HCT116 (cell line): ENCODE data around the gene XK. TPM values are rescaled to one million over a fixed set of nuclear protein-coding genes. Genes with fewer than 3 reads are reported as not detected.

ENCODE experiments used
- ATAC-seq: fragments of 200-7000 bp; cut with Tn5 transposase; 2 replicates; pipeline ENCODE4 v1.9.1; 2020; ENCODE audit warnings: mild to moderate bottlenecking, moderate library complexity
- BruUV-seq: library from RNA; stranded (reverse); fragments of 400-500 nt; replicated peaks from 2 replicates; lab custom pipeline; 2021; lab: Mats Ljungman, UMichigan
- CTCF ChIA-PET: fragments of 300-600 bp; sonication (Branson Sonifier 250); formaldehyde crosslinking; loops from one replicate; lab custom pipeline; 2021; ENCODE audit warnings: antibody characterized with exemption; lab: Charles Lee
- POLR2A ChIA-PET: fragments of 300-600, 350-600 bp; sonication (Branson Sonifier 250); formaldehyde crosslinking; loops from one replicate; lab custom pipeline; 2021; ENCODE audit warnings: antibody characterized with exemption; lab: Charles Lee
- RAD21 ChIA-PET, 2 experiments: fragments of 300-600 bp; sonication (Branson Sonifier 250); formaldehyde crosslinking; loops; one replicate each; lab custom pipeline; 2023; ENCODE audit warnings: low total read pairs in 2 of 2; ENCODE audit not compliant: uncharacterized antibody in 2 of 2, unreplicated experiment in 2 of 2, low non-redundant PET in 1 of 2; lab: Charles Lee
- DNase-seq: peaks from one replicate; pipeline ENCODE4 v3.0.0-alpha.2; 2010; ENCODE audit warnings: low read depth, low spot score
- H2AFZ ChIP-seq: fragments of 200-600 bp; shearing (Covaris generic), sonication (generic); 2 replicates; pipeline ENCODE4 v1.6.1; 2017; ENCODE audit warnings: low read depth, mixed run types, mixed read lengths, antibody characterized with exemption, low read length; ENCODE audit not compliant: poor library complexity, severe bottlenecking
- H3K27ac ChIP-seq: 2 replicates; pipeline ENCODE4 v1.5.1; 2012; ENCODE audit warnings: low read depth, low read length
- H3K27me3 ChIP-seq: fragments of 200-600 bp; sonication (generic); 2 replicates; pipeline ENCODE4 v1.6.1; 2016; ENCODE audit warnings: mixed run types, low read length, mixed read lengths; ENCODE audit not compliant: insufficient read depth
- H3K36me3 ChIP-seq, 2 experiments: fragments of 200-500 bp in 1 of 2; fragments of 200-600 bp in 1 of 2; sonication (Bioruptor generic) in 1 of 2; sonication (generic) in 1 of 2; 2 replicates each; pipeline versions ENCODE4 v1.5.1 to v1.6.1; 2014 to 2016; ENCODE audit warnings: low read length in 2 of 2, inconsistent platforms in 1 of 2, mixed read lengths in 1 of 2, mixed run types in 1 of 2; ENCODE audit not compliant: insufficient read depth in 2 of 2, control insufficient read depth in 1 of 2
- H3K4me1 ChIP-seq, 2 experiments: fragments of 200-600 bp in 1 of 2; sonication (generic) in 1 of 2; 2 replicates each; pipeline versions ENCODE4 v1.5.1 to v1.6.1; 2012 to 2017; ENCODE audit warnings: low read length in 2 of 2, inconsistent platforms in 1 of 2, mild to moderate bottlenecking in 1 of 2, mixed read lengths in 1 of 2, mixed run types in 1 of 2, moderate library complexity in 1 of 2; ENCODE audit not compliant: insufficient read depth in 2 of 2, control insufficient read depth in 1 of 2
- H3K4me2 ChIP-seq: fragments of 200-600 bp; sonication (generic); 2 replicates; pipeline ENCODE4 v1.6.1; 2017; ENCODE audit warnings: mixed run types, low read length, mixed read lengths
- H3K4me3 ChIP-seq, 2 experiments: fragments of 200-600 bp in 1 of 2; sonication (generic) in 1 of 2; replicated peaks in 1 of 2; 2 replicates each; pipeline ENCODE4 v1.5.1; 2011 to 2016; ENCODE audit warnings: low read length in 2 of 2, control low read depth in 1 of 2, low read depth in 1 of 2, mild to moderate bottlenecking in 1 of 2, mixed read lengths in 1 of 2, mixed run types in 1 of 2
- H3K79me2 ChIP-seq: fragments of 200-600 bp; sonication (generic); 2 replicates; pipeline ENCODE4 v1.6.1; 2017; ENCODE audit warnings: mild to moderate bottlenecking, mixed run types, low read length, moderate library complexity, mixed read lengths; ENCODE audit not compliant: insufficient read depth
- H3K9ac ChIP-seq: fragments of 200-600 bp; sonication (generic); 2 replicates; pipeline ENCODE4 v1.6.1; 2016; ENCODE audit warnings: low read length, mixed read lengths
- H3K9me2 ChIP-seq: fragments of 200-600 bp; sonication (generic), shearing (Covaris generic); 2 replicates; pipeline ENCODE4 v1.6.1; 2017; ENCODE audit warnings: mixed run types, mild to moderate bottlenecking, moderate library complexity; ENCODE audit not compliant: insufficient read depth
- H3K9me3 ChIP-seq, 2 experiments: fragments of 200-500 bp in 1 of 2; fragments of 200-600 bp in 1 of 2; sonication (Bioruptor generic) in 1 of 2; sonication (generic) in 1 of 2; 2 replicates each; pipeline ENCODE4 v1.6.1; 2014 to 2017; ENCODE audit warnings: low read length in 2 of 2, mixed read lengths in 2 of 2, inconsistent platforms in 1 of 2, low read depth in 1 of 2, mild to moderate bottlenecking in 1 of 2, mixed run types in 1 of 2, moderate library complexity in 1 of 2; ENCODE audit not compliant: control insufficient read depth in 1 of 2, insufficient read depth in 1 of 2
- H4K20me1 ChIP-seq: fragments of 200-600 bp; sonication (generic), shearing (Covaris generic); 2 replicates; pipeline ENCODE4 v1.6.1; 2017; ENCODE audit warnings: mixed run types, mild to moderate bottlenecking, moderate library complexity; ENCODE audit not compliant: insufficient read depth
- CEBPB ChIP-seq: IDR thresholded peaks from 2 replicates; pipeline ENCODE4 v1.6.1; 2012; ENCODE audit warnings: low read depth
- ELF1 ChIP-seq: IDR thresholded peaks from 2 replicates; pipeline ENCODE4 v1.6.1; 2012; ENCODE audit warnings: low read depth, borderline replicate concordance
- EZH2 ChIP-seq: fragments of 200-600 bp; sonication (generic); IDR thresholded peaks from 2 replicates; pipeline ENCODE4 v1.6.1; 2017; ENCODE audit warnings: antibody characterized with exemption, mixed run types
- EZH2phosphoT487 ChIP-seq: fragments of 200-600 bp; IDR thresholded peaks from 2 replicates; pipeline ENCODE4 v1.6.1; 2018; ENCODE audit warnings: antibody characterized with exemption, borderline replicate concordance
- FOSL1 ChIP-seq: IDR thresholded peaks from 2 replicates; pipeline ENCODE4 v1.6.1; 2012; ENCODE audit warnings: low read depth
- JUND ChIP-seq: IDR thresholded peaks from 2 replicates; pipeline ENCODE4 v1.6.1; 2012
- POLR2AphosphoS5 ChIP-seq: IDR thresholded peaks from 2 replicates; pipeline ENCODE4 v1.6.1; 2011; ENCODE audit warnings: mild to moderate bottlenecking, low read depth, low read length, moderate library complexity
- RAD21 ChIP-seq: IDR thresholded peaks from 2 replicates; pipeline ENCODE4 v1.6.1; 2012; ENCODE audit warnings: low read depth, mild to moderate bottlenecking
- SIN3A ChIP-seq: IDR thresholded peaks from 2 replicates; pipeline ENCODE4 v1.6.1; 2012; ENCODE audit warnings: low read depth
- SP1 ChIP-seq: IDR thresholded peaks from 2 replicates; pipeline ENCODE4 v1.6.1; 2012; ENCODE audit warnings: low read depth
- SRF ChIP-seq: IDR thresholded peaks from 2 replicates; pipeline ENCODE4 v1.6.1; 2012; ENCODE audit warnings: low read depth
- TCF7L2 ChIP-seq: IDR thresholded peaks from 2 replicates; pipeline ENCODE4 v1.7.0; 2011; ENCODE audit warnings: borderline replicate concordance, inconsistent platforms; ENCODE audit not compliant: insufficient read depth, insufficient read length; ENCODE audit errors: extremely low read depth
- YY1 ChIP-seq: IDR thresholded peaks from 2 replicates; pipeline ENCODE4 v1.6.1; 2011; ENCODE audit warnings: low read length, low read depth, moderate library complexity, mild to moderate bottlenecking; ENCODE audit not compliant: insufficient replicate concordance; ENCODE audit errors: extremely low read depth
- ZBTB33 ChIP-seq: IDR thresholded peaks from 2 replicates; pipeline ENCODE4 v1.6.1; 2011; ENCODE audit warnings: mild to moderate bottlenecking, low read length, moderate library complexity; ENCODE audit not compliant: insufficient replicate concordance; ENCODE audit errors: extremely low read depth
- ZFX ChIP-seq: fragments of 450-650 bp; IDR thresholded peaks from 2 replicates; pipeline ENCODE4 v1.6.1; 2017
- ZNF274 ChIP-seq: fragments of 200-500 bp; sonication (Bioruptor generic); IDR thresholded peaks from 2 replicates; pipeline ENCODE4 v1.6.1; 2014; ENCODE audit warnings: mild to moderate bottlenecking, low read depth, low read length, inconsistent platforms
- intact Hi-C: fragments of 100-400 bp; cut with micrococcal nuclease; formaldehyde crosslinking; loops from 2 replicates; pipeline ENCODE4 v1.10.0; 2022
- total RNA-seq: library from RNA; stranded (reverse); gene quantifications from one replicate; pipeline ENCODE4 v1.2.1, GENCODE V29; 2021; ENCODE audit not compliant: unreplicated experiment
- TF ChIP-seq, protein P1 (sequence below): IDR thresholded peaks from 2 replicates; pipeline ENCODE4 v1.6.1; 2012; ENCODE audit warnings: low read depth
- TF ChIP-seq, protein P2 (sequence below), 3 experiments: fragments of 200-600 bp in 1 of 3; sonication (generic) in 1 of 3; IDR thresholded peaks in 2 of 3; conservative IDR thresholded peaks in 1 of 3; 2 replicates each; pipeline ENCODE4 v1.5.1; 2012 to 2017; ENCODE audit warnings: low read depth in 2 of 3, low read length in 2 of 3, antibody characterized with exemption in 1 of 3, borderline replicate concordance in 1 of 3, control low read depth in 1 of 3, mild to moderate bottlenecking in 1 of 3, mixed read lengths in 1 of 3, mixed run types in 1 of 3, moderate library complexity in 1 of 3; ENCODE audit not compliant: insufficient read depth in 1 of 3
- TF ChIP-seq, protein P3 (sequence below): IDR thresholded peaks from 2 replicates; pipeline ENCODE4 v1.6.1; 2012

XK gene
- total RNA-seq, 1 experiment from 2014 or later, result 2.6 TPM

DNA sequence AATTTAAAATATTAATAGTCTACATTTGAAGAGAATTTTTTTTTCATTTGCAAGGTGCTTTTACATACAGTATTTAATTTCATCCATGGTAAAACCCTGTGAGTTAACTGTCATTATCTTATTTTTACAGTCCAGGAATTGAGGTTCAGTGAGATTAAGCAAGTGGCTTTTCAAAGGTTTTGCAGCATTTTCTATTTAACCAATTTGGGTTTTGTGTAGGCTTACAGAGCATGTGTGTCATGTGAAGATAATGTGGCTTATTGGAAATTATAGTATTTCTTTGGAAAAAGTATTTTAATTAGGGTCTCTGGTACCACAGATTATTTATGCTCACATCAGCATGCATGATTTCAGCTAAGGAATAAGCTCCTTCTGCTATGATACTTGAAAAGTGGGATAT lies 4.5 kb downstream of the XK start:
- Histone ChIP-seq H3K4me2 (no peak overlapping the region), H3K79me2 (no peaks in the 10 kb centered on the region), H2AFZ (no peak overlapping the region), H3K4me3 (no peak overlapping the region), H3K9ac (no peak overlapping the region), H4K20me1 (no peaks in the 10 kb centered on the region), H3K27ac (no peak overlapping the region), H3K36me3 (no peaks in the 10 kb centered on the region), H3K9me2 (no peaks in the 10 kb centered on the region), H3K27me3 (no peaks in the 10 kb centered on the region), H3K9me3 (no peaks in the 10 kb centered on the region), H3K4me1 (peaks cover 7 to 12% of the 10 kb centered on the region in 2 experiments)
- intact Hi-C loops, result no loop called here
- ChIA-PET POLR2A (no interaction called here), RAD21 (no interaction called here), CTCF (no interaction called here)
- TF ChIP-seq TCF7L2 (no peak), RAD21 (no peak), SRF (no peak), ZNF274 (no peak), SP1 (no peak), CEBPB (no peak), POLR2AphosphoS5 (no peak), ZFX (no peak), SIN3A (no peak), FOSL1 (no peak), ELF1 (no peak), EZH2phosphoT487 (no peak), JUND (no peak), ZBTB33 (no peak), EZH2 (no peak), YY1 (no peak)
- TF ChIP-seq, protein P1, sequence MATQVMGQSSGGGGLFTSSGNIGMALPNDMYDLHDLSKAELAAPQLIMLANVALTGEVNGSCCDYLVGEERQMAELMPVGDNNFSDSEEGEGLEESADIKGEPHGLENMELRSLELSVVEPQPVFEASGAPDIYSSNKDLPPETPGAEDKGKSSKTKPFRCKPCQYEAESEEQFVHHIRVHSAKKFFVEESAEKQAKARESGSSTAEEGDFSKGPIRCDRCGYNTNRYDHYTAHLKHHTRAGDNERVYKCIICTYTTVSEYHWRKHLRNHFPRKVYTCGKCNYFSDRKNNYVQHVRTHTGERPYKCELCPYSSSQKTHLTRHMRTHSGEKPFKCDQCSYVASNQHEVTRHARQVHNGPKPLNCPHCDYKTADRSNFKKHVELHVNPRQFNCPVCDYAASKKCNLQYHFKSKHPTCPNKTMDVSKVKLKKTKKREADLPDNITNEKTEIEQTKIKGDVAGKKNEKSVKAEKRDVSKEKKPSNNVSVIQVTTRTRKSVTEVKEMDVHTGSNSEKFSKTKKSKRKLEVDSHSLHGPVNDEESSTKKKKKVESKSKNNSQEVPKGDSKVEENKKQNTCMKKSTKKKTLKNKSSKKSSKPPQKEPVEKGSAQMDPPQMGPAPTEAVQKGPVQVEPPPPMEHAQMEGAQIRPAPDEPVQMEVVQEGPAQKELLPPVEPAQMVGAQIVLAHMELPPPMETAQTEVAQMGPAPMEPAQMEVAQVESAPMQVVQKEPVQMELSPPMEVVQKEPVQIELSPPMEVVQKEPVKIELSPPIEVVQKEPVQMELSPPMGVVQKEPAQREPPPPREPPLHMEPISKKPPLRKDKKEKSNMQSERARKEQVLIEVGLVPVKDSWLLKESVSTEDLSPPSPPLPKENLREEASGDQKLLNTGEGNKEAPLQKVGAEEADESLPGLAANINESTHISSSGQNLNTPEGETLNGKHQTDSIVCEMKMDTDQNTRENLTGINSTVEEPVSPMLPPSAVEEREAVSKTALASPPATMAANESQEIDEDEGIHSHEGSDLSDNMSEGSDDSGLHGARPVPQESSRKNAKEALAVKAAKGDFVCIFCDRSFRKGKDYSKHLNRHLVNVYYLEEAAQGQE, result no peak
- TF ChIP-seq, protein P2, sequence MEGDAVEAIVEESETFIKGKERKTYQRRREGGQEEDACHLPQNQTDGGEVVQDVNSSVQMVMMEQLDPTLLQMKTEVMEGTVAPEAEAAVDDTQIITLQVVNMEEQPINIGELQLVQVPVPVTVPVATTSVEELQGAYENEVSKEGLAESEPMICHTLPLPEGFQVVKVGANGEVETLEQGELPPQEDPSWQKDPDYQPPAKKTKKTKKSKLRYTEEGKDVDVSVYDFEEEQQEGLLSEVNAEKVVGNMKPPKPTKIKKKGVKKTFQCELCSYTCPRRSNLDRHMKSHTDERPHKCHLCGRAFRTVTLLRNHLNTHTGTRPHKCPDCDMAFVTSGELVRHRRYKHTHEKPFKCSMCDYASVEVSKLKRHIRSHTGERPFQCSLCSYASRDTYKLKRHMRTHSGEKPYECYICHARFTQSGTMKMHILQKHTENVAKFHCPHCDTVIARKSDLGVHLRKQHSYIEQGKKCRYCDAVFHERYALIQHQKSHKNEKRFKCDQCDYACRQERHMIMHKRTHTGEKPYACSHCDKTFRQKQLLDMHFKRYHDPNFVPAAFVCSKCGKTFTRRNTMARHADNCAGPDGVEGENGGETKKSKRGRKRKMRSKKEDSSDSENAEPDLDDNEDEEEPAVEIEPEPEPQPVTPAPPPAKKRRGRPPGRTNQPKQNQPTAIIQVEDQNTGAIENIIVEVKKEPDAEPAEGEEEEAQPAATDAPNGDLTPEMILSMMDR (IDR thresholded peaks at IDR 0.05 in 2 of 3, conservative IDR thresholded peaks at IDR 0.05 in 1 of 3; ENCODE audit: borderline replicate concordance in 1 of 3, insufficient read depth in 1 of 3, low read depth in 2 of 3, low read length in 2 of 3), result no peak
- TF ChIP-seq, protein P3, sequence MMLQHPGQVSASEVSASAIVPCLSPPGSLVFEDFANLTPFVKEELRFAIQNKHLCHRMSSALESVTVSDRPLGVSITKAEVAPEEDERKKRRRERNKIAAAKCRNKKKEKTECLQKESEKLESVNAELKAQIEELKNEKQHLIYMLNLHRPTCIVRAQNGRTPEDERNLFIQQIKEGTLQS, result no peak
- no peak for ATAC-seq
- no TSS peak for BruUV-seq
- DNase-seq, result no peak
